HG02678 (cell line): ENCODE results near the gene SH3PXD2B.
"Not testable (repeated sequence)": the region's sequence is repeated elsewhere in the genome, so short reads cannot be mapped to it uniquely, and the experiment has no call there.

Experiments
- ATAC-seq: cut with Tn5 transposase; IDR thresholded peaks from one replicate; pipeline ENCODE4 v1.9.1; 2021; ENCODE audit warnings: mild to moderate bottlenecking, moderate library complexity; ENCODE audit not compliant: unreplicated experiment

SH3PXD2B gene

DNA sequence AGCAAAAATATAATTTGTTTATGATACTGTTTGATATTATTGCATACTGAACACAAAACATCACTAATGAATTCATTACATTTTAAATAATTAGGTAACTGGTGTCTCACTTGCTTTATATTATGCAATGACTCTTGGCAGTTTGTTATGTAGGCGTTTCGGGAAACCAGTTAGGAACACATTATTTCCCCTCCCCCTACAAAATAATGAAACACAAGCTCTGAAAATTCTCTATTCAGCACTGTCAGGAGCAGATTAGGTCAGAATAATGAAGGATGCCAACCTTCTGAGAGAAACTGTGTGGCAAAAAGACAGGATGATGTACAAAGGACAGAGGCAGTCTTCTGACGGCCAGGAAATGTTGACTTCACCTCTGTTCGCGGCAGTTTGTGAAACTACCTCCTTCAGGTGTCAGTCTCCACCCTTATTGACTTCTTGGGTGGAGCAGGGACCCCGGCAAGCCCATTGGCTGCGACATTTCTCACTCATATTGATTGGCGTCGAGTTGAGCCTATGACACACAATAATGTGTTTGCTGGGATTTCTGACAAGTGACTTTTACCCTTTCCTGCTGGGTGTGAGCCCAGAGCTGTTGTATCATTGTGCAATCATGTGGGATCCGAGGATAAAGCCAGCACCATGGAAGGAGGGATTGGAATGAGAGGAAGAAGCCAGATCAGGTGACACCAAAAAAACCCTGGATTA is 33.9 kb downstream of the SH3PXD2B start:
- no peak for ATAC-seq

DNA sequence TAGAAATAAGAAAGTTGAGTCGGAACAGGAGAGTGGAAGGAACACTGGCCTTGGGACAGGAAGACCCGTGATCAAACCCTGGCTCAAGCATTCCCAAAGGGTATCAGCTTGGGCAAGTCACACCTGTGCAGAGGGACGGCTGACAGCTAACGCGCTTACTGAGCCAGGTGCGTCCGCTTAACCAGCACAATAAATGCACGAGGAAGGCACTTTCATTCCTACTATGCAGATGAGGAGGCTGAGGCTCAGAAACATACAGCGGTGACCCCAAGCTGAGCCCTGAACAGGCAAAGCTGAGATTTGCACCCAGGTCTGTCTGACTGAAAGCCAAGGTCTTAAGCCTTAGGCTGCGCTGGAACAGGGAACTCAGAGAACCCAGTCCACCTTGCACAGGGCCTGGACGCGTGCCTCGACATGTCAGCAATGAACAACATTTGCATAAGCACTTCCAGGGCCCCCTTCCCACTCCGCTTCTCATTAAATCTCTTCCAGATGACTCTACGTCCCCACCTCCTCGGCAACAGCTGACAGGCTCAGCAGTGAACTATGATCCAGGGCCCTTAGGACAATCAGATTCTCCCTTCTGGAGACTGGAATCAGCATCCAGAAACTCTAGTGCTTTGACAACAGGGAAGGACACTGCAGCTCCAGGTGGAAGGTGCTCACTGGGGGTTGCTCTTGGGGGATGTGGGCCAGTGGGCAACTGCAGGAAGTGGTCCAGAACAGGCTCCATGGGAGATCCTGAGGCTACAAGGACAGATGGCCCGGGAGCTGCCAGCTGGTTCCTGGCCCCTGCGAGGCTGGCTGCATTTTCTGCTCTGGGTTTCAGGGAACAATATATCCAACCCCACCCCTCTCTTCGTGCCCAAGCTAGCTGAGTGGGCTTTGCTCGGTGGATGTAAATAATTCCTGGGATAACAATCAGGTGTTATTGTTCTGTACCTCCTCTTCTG is 35.2 kb downstream of the SH3PXD2B start:
- no peak for ATAC-seq

DNA sequence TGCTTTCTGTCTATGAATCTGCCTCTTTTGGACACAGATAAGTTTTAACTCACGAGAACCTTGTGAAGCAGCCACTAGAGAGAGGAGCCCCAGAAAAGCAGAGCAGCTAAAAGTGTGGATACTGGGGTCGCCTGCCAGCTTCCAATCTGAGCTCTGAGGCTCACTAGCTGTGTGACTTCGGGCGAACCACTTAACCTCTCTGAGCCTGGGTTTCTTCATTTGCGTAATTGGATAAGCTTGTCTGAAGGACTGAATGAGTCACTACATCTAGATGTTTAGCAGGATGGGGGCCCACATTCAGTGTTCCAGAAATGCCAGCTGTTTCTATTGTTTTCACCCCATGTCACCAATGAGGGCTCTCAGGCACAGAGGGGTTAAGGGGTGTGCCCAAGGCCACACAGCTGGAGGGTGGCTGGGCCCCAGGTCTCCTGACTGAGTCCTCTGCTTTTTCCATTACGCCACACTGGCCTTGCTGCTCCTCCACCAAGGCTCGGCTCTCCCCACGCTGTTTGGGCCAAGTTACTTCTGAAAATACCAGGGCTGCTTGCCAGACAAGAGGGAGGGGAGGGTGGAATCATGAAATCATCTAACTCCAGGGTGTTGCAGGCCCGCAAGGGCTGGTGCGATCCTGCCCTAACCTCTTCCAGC is 36.2 kb downstream of the SH3PXD2B start:
- no peak for ATAC-seq

DNA sequence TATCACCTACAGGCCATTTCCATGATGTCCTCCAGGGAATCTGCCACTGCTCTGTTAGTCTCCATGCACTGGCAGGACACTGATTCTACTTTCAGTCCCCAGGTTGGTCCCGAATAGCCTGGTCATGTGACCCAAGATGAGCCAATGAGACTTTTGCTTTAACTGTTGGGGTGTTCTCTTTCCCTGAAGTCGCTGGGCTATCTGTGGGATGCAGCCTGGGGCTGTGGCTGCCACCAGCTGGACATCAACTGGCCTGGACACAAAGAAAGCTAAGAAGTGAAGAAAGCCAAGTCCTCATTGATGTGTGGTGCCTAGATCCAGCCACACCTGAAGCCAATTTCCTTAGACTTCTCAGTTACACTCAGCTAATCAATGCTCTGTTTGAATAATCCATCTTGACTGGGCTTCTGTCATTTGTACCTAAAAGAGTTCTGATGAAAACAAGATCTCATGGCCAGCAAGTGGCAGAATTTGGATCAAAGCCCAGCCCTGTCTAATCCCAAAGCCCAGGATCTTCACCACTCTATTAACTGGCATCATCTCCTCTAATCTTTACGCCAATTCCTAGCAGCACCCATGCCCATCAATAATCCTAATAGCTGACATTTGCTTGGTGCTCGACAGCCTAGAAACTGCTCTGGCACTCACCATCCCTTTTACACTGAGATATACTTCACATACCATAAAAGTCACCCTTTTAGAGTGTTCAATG is 37.0 kb downstream of the SH3PXD2B start:
- ATAC-seq, result no peak

DNA sequence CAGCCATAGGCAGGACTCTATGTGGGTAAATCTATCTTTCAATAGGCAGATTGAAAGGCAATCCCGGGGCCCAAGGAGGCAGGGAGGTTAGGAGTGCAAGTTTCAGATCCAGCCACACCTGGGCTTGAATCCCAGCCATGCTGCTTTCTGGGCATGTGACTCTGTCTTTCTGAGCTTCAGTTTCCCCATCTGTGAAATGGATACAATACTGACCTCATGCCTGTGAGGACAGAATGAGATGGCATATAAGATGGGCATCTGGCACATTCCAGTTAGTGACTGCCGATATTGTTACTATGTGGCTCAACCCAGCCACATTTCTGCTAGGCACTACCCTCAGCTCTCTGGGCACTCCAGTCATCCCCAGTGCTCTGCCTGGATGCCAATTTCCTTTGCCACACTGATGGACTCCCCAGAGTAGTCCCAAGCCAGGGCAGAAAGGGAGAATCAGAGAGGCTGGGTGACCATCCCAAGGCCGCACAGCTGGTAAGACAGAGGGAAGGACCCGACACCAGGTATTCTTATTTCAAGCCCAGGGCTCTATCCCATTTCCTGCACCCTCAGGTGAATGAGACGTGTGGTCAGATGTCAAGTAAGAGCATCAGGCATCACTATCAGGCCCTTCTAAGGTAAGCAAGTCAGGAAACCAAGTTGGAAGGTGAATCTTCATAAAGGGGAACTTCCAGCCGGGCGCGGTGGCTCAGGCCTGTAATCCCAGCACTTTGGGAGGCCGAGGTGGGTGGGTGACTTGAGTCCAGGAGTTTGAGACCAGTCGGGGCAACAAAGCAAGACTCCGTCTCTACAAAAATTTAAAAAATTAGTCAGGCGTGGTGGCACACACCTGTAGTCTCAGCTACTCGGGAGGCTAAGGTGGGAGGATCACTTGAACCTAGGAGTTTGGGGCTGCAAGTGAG is 38.7 kb downstream of the SH3PXD2B start:
- ATAC-seq, result no peak

DNA sequence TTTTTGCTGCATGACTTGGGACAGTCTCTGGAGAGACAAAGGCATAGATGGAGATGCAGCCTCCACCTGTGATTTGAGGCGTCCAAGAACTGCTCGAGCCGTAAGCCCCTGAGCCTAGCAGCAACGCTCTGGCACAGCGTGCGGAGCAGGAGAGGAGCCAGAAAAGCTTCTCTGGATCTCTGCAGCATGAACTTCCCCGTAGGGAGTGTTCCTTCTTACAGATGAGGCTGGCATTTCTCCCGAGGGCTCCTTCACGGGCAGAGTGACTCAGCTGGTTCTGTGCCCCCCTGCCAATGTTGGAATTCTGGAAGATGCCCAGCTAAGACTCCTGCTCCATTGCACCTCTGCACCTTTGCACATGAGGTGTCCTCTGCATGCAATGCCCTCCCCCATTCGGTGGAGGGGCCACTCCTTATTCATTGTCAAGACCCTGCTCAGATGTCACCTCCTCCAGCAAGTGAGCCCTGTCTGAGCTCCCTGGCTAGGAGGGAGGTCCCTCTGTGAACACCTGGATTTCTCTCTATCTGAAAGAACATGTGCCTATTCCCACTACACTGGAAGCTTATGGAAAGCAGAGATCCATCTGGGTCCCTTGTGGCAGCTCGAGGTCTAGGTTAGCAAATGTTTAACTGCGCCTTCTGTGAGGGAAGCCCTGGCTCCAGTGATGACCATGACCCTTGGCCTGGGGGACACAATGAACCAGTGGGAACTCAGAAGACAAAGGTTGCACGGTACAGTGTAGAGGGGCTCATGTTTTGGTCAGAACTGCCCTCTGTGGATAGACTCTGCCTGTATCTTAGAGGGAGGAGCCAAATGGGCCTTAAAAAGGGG is 39.6 kb downstream of the SH3PXD2B start:
- no peak for ATAC-seq

DNA sequence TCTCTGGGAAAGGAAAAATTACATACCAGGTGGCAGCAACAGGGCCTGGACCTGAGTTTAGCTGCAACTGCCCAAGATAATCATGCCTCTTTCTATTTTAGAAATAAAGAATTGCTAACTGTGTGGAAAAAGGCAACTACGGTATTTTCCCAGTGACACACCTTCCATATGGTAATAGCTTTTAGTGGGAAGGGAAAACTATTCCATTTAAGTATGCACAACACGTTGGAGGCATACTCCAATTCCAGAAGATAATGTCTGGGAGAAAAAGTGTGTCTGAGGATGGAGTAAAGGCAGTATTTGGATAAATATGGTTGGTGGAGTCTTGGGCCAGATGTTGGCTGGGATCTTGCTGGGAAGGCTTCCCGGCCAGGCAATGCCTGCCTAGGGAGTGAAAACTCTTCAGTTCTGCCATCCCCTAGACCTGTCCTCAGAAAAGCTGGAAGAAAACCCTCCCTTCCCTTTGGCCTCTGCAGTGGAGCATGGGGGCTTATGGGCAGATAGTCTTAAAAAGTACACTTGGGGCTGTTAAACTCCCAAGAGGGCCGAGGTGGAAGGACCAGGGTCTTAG is 40.6 kb downstream of the SH3PXD2B start:
- no peak for ATAC-seq

DNA sequence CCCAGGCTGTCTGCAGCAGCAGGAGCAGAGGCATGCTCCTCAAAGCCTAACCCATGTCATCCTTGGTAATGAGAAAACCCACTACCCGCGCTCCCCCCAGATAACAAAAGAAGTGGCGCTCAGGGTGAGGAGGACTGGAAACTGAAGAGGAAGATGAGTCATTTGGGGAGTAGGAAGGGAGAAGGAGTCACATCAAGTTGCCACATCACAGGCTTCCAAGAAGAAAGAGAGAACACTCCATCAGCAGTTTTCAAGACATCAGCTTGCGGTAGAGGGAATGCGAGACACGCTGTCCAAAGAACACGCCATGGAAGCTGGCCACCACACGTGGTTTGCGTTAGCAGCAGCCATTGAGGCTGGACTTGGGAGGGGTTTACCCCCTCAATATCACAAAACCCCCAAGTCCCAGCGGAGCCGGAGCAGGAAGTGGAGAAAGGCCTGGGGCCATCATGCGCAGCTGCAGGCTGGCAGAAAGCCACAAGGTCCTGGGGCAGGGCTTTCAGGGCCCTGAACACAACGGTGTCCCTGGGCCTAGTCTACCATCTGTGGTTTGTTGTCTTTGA is 41.5 kb downstream of the SH3PXD2B start:
- no peak for ATAC-seq

DNA sequence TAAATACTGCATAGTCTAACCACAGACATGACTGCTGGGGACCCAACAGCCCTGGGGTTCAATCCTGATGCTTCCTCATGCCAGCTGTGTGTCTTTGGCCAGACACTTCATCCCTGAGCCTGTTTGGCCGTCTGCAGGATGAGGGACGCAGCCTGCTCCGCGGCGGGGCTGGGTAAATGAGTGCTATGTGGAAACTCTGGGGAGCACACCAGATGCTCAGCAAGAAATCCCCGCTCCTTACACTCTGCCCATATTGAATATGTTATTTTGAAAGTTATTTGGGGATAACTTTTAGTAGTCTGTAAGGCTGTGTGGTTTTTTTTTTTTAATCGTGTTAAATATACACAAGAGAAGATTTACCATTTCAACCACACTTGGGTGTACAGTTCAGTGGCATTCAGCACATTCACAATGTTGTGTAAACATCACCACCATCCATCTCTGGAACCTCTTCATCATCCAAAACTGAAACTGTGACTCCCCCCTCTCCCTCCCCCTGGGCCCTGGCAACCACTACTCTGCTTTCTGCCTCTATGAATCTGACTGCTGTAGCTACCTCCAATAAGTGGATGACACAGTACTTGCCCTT is 42.7 kb downstream of the SH3PXD2B start:
- no peak for ATAC-seq

DNA sequence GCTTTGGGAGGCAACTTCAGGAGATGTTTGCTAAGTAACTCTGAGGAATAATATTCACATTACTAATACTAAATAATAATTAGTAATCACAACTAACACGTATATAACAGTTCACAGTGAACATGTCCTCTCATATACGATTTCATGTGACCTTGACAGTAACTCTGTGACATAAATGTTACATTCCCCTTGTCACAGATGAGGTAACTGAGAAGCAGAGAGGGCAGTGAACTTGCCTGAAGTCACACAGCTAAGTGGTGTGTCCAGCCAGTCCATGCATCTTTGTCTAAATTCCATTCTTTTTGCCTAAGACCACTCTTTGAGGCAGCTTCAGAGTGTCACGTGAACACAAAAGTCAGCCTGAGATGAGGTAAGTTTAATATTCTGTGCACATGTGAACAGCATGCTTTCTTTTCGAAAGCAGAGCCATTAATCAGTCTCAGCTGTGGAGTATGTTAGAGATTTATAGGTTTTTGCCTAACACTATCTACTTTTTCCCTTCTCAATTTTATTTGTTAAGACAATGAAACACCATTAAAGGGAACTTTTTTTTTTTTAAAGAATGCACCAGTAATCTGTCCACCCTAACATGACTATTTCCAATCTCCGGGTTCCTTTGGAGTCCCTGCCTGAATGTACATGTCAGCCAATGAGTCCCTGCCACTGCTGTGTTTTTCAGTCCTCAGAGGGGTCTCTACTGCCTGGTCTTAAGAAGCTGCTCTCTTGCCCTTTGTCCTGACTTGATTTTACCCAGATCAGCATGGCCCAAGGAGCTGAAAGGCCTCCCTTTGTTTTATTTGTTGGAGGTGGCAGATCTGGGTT is 43.5 kb downstream of the SH3PXD2B start:
- no peak for ATAC-seq

DNA sequence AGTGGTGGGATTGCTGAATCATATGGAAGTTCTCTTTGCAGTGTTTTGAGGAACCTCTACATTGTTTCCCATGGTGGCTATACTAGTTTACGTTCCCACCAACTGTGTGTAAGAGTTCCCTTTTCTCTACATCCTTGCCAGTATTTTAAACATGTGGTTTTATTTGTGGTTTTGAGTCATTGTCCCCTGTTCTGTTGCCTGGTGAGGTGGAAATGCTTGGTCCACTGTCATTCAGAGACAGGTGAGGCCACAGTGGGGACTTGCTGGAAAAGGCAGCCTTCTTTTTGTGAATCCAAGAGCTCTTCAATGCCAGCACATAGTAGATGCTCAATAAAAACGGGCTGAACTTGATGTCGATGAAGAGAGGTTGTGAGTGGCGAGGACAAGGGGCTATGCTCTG is 44.2 kb downstream of the SH3PXD2B start:
- ATAC-seq, result no peak

DNA sequence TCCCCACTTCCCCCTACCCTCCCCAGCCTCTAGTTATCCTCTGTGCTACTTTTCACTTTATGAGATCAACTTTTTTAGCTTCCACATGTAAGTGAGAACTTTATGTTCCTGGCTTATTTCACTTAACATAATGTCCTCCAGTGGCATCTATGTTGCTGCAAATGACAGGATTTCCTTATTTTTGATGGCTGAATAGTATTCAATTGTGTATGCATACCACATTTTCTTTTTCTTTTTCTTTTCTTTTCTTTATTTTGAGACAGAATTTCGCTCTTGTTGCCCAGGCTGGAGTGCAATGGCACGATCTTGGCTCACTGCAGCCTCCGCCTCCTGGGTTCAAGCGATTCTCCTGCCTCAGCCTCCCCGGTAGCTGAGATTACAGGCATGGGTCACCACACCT is 44.8 kb downstream of the SH3PXD2B start:
- not testable (repeated sequence) for ATAC-seq

DNA sequence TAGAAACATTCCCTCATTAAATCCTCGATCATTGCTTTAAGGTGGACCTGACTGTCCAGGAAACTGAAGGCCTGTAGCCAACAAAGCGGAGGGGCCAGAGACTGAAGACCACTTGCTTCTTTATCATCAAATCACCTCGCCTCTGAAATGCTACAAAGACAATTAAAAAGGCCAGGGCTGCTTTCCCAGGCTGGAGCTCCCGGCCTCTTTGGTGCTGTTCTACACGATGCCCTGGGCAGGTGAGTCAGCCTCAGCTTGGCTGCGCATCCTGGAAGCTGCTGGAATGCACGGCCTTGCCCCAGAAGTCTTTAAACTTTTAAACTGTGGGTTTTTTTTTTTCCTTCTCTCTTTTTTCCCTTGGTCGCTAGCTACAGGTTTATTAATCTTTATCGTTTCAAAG is 46.5 kb downstream of the SH3PXD2B start:
- ATAC-seq, result no peak

DNA sequence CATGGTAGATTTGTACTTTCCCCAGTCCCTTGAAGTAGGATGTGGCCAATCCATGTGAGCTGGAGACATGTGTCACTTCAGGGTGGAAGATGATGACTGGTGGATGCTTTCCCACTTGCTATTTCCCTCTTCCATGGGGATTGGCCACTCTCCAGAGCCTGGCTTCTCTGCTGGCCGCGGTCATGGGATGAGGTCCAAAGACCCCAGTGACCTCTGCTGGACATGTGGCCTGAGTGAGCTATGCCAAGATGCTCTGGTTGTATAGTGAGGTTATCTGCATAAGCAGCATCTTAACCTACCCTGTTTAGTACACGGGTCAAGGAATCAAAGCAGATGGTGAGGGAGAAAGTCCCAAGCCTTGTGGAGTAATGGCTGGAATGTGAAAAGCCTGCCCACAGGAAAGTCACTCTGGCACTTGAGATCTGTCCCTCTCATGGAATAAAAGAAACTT is 47.1 kb downstream of the SH3PXD2B start:
- no peak for ATAC-seq

DNA sequence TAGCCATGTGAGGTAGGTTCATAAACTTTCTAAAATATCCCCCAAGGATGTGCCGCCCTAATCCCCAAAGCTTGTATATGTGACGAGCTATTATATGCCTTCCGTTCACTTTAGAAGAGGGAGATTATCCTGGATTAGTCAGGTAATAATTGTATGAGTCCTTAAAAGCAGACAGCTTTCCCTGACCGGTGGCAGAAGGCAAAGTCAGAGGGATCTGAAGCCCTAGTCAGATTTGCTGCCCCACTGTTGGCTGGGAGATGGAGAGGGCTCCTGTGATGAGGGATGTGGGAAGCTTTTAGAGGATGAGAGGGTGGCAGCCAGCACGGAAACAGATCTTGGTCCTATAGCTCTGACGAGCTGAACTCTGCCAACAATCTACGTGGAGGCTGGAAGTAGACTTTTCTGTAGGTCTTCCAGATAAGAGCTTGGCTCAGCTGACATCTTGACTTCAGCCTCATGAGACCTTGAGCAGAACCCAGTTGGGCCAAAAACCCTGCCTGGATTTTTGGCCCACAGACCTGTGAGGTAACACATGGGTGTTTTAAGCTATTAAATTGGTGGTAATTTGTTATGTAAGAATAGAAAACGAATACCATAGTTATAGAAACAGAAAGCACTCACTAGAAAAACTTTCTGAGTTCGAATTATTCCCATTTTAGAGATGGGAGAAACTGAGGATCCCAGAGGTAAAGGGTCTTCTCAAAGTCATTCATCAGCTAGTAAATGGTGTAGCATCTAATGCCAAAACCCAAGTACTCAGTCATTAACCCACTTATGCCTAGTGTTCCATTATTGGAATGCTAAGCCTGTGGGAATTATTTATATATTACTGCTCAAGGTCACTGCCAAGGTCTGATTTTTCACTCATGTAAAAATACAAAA is 48.9 kb downstream of the SH3PXD2B start:
- no peak for ATAC-seq

DNA sequence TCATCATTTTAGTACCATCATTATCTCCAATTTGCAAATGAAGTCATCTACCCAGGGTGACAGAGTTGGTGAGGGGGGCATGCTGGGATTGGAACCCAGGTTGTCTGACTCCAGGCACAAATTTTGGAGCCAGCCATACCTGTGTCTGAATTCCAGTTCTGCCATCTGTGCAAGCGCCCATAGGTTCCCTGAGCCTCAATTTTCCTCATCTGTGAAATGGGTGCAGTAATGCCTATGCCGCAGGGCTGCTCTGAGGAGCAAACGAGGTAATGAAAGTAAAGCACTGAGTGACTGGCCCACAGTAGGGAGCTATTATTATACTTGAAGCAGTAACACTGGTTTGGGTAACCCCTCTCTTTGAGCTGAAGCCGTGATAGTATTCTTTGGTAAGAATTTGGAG is 49.6 kb downstream of the SH3PXD2B start:
- no peak for ATAC-seq
